ENCODE results near the gene GNG14.
"Not testable (repeated sequence)": the region's sequence is repeated elsewhere in the genome, so short reads cannot be mapped to it uniquely, and the experiment has no call there.

GNG14 gene

DNA sequence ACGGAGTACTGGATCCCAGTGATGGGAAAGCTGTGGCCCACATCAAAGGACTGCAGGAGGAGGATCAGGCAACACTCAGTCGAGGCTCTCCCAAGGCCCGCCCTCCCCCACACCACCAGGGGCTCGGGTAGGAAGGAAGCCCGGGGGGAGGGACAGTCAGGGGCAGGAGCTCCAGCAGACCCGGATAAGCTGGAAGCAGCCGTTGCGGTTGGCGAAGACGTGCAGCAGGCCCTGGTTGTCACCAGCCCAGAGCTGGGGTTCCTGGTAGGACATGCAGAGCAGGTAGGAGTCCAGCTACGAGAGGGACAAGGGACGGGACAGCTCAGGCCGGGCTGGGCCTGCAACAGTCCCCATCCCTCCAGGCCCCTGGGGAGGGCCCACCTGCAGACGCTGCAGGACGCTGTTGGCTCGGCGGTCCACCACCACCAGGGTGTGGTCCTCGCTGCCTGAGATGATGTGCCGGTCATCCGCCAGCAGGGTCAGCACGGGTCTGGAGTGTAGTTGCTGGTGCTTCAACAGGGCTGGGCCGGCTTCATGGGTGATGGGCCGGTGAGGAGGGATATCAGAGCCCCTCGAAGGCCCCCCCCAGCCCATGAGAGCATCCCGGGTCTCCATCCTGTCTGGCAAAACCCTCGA lies 1.9 kb downstream of the GNG14 start:
- no peak for DNase-seq (ENCODE audit: low read depth, low spot score)
- H3K4me3 ChIP-seq (ENCODE audit: low read length), result no peak overlapping the region

DNA sequence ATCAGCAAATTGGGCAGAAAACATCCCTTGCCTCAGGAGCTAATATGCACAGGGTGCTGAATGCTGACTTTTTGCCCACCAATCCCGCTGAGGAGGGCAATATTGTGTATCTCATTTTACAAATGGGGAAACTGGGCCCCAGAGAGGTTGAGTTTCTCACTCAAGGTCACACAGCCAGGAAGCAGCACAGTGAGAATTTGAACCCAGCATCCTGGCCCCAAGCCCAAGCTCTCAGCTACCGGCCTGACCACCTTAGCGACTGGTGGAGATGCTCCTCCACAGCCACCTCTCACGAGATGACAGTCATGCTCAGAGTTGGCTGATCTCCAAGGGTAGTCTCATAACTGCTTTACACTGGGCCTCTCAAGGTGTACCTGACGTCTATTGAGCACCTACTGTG lies 5.2 kb downstream of the GNG14 start:
- no peak for DNase-seq (ENCODE audit: low read depth, low spot score)
- no peak overlapping the region for H3K4me3 ChIP-seq (ENCODE audit: low read length)

DNA sequence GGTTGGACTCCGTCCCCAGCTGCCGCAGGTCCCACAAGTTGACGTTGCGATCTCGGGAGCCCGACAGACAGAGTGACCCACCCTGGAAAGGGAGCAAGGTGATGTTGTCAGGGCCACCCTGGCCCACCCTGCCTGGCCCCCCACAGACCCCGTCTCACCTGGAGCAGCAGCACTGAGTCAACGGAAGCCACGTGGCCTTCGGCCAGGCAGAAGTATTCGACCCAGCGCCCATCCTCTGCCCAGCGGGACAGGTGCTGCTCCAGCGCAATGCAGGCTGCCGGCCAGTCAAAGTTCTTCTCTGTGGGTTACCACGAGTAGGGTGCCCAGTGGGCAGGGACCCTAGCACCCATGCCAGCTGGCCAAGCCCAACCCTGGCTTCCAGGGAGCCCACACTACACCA lies 6.8 kb downstream of the GNG14 start:
- no peak overlapping the region for H3K4me3 ChIP-seq (ENCODE audit: low read length)
- no peak for DNase-seq (ENCODE audit: low read depth, low spot score)

DNA sequence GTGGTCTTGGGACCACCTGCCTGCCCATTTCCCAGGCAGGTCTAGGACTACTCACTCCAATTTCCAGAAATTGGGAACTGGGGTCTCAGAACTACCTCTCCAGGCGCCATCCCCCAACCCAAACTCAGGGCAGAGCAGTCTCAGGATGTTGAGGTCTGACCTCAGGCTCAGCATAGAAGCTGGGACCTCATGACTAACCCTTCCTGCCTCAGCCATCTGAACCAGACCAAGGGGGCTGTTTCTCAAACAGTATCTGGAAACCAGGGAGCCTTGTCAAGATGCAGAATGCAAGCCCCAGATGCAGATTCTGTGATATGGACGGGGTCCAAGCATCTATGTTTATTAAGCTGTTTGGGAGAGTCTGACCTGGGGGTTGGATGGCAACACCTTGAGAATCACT lies 7.3 kb downstream of the GNG14 start:
- DNase-seq (ENCODE audit: low read depth, low spot score), result no peak
- H3K4me3 ChIP-seq (ENCODE audit: low read length), result no peak overlapping the region

DNA sequence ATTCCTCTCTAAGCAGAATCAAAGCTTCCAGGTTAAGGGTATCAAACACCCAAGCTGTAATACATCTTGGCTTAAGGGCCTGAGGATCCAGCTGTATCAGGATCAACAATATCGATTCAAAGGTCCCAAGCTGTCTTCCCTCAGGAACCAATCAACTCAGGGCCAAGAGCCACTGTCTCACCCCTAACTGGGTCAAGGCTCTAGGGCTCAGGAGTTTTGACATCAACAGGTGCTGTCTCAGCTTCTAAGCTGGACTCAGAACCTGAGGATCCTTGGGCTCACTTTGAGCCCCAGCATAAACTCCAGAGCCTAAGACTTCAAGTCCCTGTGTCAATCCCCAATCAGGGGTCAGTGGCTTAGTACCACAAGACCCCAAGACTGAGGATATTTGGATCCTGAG lies 7.7 kb downstream of the GNG14 start:
- peak overlapping the region; percentile 86 for H3K4me3 ChIP-seq (ENCODE audit: low read length)
- DNase-seq (ENCODE audit: low read depth, low spot score), result no peak

DNA sequence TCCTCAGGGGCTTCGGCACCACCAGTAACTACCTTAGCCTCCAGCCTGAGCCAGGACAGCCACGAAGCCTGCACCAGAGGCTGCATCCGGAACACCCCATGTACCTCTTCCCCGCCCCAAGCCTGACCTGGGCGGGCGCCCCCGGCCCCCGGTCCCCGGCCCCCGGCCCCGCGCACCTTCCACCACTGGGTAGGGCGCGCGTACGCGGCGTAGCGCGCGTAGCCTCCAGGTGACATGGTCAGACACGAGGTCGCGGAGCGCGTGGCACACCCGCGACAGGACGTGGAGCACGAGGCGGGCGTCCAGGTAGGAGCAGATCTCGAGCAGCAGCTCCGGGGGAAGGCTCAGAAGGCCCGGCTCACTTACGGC lies 8.2 kb downstream of the GNG14 start:
- H3K4me3 ChIP-seq (ENCODE audit: low read length), result peak overlapping the region; percentile 86

DNA sequence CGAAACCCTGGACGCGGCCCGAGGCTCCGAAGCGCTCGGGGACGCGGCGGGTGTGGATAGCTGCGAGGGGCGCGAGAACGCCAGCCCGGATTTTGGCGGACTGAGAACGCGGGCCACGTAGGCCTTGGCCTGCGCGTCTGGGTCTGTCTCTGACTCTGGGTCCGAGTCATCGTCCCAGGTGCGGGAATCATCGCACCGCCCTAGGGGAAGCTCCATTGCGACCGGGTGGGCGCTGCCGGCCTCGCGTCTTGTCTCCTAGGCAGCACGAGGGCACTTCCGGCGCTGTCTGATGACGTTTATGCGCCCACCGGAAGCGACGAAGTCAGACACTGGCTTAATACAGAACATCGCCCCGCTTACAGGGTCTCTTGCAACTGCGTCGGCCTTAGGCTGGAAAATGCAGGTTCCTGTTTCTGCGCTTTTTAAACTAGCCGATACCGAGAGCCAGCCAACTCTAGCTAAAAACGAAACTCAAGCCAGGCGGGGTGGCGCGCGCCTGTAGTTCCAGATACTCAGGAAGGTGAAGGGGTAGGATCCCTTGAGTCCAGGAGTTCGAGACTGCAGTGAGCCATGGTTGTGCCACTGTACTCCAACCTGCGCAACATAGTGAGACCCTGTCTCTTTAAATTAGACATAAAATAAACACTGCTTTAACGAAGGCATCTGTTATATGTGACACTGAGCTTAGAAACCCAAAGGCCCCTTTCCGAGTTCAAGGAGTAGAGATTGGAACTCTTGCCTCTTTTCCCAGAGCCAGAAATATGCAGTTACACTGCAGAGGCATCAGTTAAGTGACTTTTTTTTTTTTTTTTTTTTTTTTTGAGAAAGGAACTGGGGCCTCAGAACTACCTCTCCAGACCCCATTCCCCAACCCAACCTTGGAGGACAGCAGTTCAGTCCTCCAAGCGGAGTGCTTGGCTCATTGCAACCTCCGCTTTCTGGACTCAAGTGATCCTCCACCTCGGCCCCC lies 8.9 kb downstream of the GNG14 start, which contains the start of gene FBXW9:
FBXW9 (minus strand) TSS at position 266 of the 970 bp plus-strand sequence; CDS start at position 216, 50 bp downstream.
- H3K4me3 ChIP-seq (ENCODE audit: low read length), result peak within 1 kb of the TSS; percentile 86
- peak; percentile 96 for DNase-seq (ENCODE audit: low read depth, low spot score)

More for the DNA sequence above, 8.2 kb downstream of the GNG14 start:
- no peak for DNase-seq (ENCODE audit: low read depth, low spot score)

DNA sequence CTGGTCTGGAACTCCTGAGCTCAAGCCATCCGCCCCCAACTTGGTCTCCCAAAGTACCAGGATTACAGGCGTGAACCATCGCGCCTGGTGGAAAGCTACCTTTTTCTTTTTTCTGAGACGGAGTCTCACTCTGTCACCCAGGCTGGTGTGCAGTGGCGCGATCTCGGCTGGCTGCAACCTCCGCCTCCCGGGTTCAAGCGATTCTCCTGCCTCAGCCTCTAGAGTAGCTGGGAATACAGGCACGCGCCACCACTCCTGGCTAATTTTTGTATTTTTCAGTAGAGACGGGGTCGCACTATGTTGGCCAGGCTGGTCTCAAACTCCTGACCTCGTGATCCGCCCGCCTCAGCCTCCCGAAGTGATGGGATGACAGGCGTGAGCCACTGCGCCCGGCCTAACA lies 9.6 kb downstream of the GNG14 start:
- not testable (repeated sequence) for H3K4me3 ChIP-seq (ENCODE audit: low read length)

DNA sequence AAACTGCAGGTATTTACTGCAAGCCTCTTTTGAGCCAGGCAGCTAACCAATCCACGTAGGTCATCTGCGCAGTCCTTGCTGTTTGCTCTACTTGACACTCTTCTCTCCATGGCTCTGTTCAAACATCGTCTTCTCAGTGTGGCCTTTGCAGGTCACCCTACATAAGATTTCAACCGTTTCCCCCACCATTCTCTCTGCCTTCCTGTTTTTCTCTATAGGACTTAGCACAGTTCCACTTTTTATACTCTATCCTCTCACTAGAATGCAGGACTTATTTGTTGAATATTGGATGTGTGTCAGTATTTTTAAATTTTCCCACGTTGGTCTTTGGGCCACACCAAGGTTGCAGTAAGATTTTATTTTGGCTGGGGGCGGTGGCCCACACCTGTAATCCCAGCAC lies 10.3 kb downstream of the GNG14 start:
- no peak overlapping the region for H3K4me3 ChIP-seq (ENCODE audit: low read length)
- DNase-seq (ENCODE audit: low read depth, low spot score), result no peak

More for the DNA sequence above, 9.6 kb downstream of the GNG14 start:
- not testable (repeated sequence) for DNase-seq (ENCODE audit: low read depth, low spot score)

DNA sequence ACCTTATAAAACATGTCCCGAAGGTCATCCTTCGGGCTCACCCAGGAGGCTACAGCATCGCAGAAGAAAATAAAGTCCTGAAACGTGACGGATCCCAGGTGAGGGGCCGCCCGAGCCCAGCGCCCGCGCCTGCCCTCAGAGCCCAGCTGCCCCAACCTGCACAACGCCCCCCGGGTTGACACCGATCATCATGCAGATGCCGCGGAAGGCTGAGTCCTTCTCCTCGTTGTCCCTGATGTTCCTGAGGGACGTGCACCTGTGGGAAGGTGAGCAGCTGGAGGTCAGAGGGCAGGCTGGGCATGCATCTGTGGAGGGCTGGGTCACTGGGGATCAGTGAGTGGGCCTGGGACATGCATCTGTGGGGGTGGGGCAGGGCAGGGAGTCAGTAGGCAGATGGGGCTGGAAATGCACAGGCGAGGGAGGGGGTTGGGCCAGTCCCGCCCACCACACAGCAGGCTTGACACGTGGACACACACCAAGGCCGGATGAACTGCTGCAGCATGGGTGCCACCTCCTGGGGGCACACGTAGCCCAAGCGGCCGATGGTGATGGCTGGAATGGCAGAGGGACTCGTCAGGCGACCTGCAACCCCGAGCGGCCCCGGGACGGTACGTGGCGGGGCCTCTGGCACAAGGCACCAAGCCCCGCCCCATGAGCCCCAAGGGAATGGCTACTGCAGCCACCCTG lies 13.9 kb downstream of the GNG14 start:
- no peak overlapping the region for H3K4me3 ChIP-seq (ENCODE audit: low read length)
- DNase-seq (ENCODE audit: low read depth, low spot score), result no peak

DNA sequence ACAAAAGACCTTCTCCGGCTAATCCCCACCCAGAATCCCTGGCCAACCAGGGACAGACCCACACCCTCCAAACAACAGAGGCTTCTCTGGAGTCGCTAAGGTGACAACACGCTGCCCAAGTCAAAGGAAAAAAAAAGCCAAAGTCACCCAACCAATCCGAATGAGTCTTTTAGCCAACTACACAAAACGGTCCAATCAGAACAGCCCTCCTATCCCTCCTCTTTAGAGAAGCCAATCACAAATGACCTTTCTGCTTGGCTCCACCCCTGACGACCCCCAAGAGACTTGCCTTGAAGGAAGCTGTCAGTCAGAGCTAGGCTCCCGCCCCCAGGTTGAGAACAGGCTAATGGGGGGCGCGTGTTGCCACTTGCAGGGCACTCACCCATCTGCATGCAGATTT lies 15.2 kb downstream of the GNG14 start:
- DNase-seq (ENCODE audit: low read depth, low spot score), result peak; percentile 83
- H3K4me3 ChIP-seq (ENCODE audit: low read length), result no peak overlapping the region

DNA sequence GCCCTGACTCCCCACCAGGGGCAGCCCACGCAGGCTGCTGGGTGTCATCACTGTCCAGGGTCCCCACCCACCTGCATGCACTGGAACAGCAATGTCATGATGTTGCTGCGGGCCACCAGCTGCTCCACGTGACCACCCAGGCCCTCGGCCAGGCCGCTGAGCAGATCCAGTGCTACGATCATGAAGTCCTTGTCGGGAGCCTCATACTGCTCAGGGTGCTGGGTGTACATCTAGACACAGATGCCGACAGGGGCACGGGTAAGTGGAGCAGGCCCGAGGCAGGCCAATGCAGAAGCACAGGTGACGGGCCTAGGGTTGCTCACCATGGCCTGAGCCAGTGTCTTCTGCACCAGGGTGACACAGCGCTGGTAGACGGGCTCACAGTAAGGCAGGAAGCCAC lies 17.4 kb downstream of the GNG14 start:
- H3K4me3 ChIP-seq (ENCODE audit: low read length), result no peak overlapping the region
- no peak for DNase-seq (ENCODE audit: low read depth, low spot score)

DNA sequence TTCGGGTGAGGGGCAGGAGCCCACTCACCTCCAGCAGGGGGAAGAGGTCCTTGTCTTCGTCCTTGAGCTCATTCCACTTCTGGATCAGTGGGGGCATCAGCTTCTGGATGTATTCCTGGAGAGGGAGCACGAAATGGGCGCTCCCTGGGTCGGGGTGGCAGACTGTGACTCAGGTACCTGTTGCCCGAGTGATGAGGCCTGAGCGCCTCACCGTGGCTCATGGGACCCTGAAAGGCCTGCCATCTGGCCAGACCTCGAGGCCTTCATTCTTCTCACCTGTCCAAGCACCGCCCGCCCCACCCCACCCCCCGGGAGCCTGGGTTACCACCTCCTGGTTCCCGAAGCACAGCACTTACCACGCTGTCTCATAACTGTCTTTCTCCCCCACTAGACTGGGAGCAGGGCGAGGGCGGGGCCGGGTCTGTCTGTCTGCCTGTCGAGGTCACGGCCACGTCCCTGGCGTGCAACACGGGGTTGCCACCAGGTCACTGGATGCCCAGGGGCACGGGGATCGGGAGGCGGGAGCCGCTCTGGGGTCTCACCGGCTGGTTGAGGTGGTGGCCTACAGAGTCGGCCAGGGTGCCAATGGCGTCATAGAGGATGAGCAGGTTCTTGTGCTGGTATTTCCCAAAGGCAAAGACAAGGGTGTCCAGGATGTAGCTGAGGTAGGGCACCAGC lies 18.0 kb downstream of the GNG14 start:
- H3K4me3 ChIP-seq (ENCODE audit: low read length), result no peak overlapping the region
- DNase-seq (ENCODE audit: low read depth, low spot score), result no peak

DNA sequence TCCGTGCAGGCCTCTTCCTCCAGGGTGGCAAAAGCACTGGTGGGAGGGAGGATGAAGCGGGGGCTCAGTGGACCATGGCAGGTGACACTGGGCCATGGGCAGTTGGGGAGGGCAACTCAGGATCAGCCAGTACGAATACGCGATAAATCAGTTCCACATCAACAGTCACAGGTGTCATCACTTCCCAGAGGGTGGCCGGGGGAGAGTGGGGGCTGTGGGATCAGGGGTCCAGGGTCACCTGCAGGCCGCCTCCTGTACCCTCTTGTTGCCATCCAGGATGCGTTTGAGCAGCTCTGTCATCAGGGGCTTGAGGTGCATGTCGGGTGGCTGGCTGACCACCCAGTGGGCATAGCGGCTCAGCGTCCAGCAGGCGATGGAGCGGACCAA lies 18.5 kb downstream of the GNG14 start:
- H3K4me3 ChIP-seq (ENCODE audit: low read length), result no peak overlapping the region
- no peak for DNase-seq (ENCODE audit: low read depth, low spot score)

DNA sequence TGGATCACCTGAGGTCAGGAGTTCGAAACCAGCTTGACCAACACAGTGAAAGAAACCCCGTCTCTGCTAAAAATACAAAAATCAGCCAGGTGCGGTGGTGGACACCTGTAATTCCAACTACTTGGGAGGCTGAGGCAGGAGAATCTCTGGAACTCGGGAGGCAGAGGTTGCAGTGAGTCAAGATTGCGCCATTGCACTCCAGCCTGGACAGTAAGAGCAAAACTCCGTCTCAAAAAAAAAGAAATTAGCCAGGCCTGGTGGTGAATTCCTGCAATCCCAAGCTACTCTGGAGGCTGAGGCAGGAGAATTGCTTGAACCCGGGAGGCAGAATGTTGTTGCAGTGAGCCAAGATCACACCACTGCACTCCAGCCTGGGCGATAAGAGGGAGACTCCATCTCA lies 20.8 kb downstream of the GNG14 start:
- no peak overlapping the region for H3K4me3 ChIP-seq (ENCODE audit: low read length)
- DNase-seq (ENCODE audit: low read depth, low spot score), result no peak

DNA sequence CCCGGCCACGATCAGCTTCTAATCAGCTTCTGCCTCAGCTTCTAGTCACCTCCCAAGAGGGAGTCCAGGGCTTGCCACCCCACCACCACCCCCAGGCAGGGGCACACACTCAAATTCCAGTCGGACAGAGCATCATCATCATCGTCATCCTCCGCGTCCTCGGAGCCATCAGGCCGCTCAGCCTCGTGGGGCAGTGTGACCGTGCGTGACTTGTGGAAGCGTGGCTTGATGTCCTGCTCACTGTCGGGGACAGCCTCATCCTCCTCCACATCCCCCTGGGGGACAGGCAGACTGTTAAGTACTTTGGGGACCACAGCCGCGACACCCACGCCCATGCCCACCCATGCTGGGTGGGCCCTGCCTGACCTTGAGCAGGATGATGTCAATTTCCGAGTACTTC lies 23.4 kb downstream of the GNG14 start:
- no peak overlapping the region for H3K4me3 ChIP-seq (ENCODE audit: low read length)
- no peak for DNase-seq (ENCODE audit: low read depth, low spot score)

DNA sequence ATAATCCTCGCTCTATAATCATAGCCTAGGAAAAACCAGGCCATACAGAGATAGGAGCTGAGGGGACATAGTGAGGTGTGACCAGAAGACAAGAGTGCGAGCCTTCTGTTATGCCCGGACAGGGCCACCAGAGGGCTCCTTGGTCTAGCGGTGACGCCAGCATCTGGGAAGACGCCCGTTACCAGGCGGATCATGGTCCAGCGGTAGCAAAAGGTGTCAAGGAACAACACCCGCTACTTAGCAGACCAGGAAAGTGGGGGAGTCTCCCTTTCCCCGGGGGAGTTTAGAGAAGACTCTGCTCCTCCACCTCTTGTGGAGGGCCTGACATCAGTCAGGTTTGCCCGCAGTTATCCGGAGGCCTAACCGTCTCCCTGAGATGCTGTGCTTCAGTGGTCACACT lies 24.3 kb downstream of the GNG14 start:
- H3K4me3 ChIP-seq (ENCODE audit: low read length); DNase-seq (ENCODE audit: low read depth, low spot score): not testable (repeated sequence)

DNA sequence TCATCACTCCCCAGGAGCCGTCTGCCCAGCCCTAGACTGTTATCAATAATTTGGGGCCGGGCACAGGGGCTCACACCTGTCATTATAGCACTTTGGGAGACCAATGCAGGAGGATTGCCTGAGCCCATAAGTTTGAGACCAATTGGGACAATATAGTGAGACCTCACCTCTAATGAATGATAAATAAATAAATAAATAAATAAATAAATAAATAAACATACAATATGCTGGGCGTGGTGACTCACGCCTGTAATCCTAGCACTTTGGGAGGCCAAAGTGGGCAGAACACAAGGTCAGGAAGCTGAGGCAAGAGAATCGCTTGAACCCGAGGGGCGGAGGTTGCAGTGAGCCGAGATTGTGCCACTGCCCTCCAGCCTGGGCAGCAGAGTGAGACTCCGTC lies 25.5 kb downstream of the GNG14 start:
- not testable (repeated sequence) for H3K4me3 ChIP-seq (ENCODE audit: low read length); DNase-seq (ENCODE audit: low read depth, low spot score)

DNA sequence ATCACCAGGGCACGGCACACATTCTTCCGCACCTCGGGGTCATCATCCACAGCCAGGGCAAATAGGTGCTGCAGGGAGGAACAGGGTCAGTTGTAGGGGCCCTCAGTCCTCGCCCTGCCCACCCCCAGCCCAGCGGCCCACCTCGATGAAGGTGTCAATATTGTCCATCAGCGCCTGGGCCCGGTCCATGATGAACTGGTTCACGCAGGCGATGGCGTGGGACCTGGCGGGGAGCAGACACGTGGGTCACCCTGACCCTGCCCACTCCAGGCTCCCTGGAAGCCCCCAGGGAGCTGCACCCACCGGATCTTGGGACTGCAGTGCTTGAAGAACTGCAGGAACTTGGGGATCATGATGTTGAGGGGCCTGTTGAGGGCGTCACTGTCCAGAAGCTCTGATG lies 27.3 kb downstream of the GNG14 start:
- no peak overlapping the region for H3K4me3 ChIP-seq (ENCODE audit: low read length)

More for the DNA sequence above, 27.3 kb downstream of the GNG14 start:
- DNase-seq (ENCODE audit: low read depth, low spot score), result no peak

All from Jurkat, Clone E6-1 (cell line).